ENCODE data around the gene LHFPL3. TPM values are rescaled to one million over a fixed set of nuclear protein-coding genes. Genes with fewer than 3 reads are reported as not detected.

Gene LHFPL3
- total RNA-seq, 1 experiment from 2014 or later: not detected

GRCh38 chr7:104416866-104417393 lies 88.5 kb downstream of the LHFPL3 start:
- Histone ChIP-seq H4K20me1 (ENCODE audit: insufficient read depth) (no peaks in the 10 kb centered on the region), H3K9me3 (ENCODE audit: insufficient read depth, low read depth) (no peaks in the 10 kb centered on the region), H3K36me3 (ENCODE audit: low read depth) (no peaks in the 10 kb centered on the region), H3K27me3 (ENCODE audit: insufficient read depth, low read depth) (peaks cover 31% of the 10 kb centered on the region), H3K4me3 (no peak overlapping the region), H3K4me2 (no peak overlapping the region), H3K79me2 (ENCODE audit: low read depth) (no peaks in the 10 kb centered on the region), H3F3A (ENCODE audit: insufficient read depth, low read depth) (no peaks in the 10 kb centered on the region), H2AFZ (no peak overlapping the region), H3K4me1 (replicated peaks; ENCODE audit: insufficient read depth) (no peaks in the 10 kb centered on the region), H3K27ac (no peak overlapping the region), H3K9me2 (ENCODE audit: insufficient read depth) (no peaks in the 10 kb centered on the region)
- no peak for DNase-seq
- intact Hi-C loops (cut with micrococcal nuclease; ENCODE audit: unreplicated experiment): no loop called here
- BruUV-seq (replicated peaks): no TSS peak
- no peak for TF ChIP-seq EZH2 (IDR thresholded peaks at IDR 0.05; ENCODE audit: low read depth)
- TF ChIP-seq, protein P1, sequence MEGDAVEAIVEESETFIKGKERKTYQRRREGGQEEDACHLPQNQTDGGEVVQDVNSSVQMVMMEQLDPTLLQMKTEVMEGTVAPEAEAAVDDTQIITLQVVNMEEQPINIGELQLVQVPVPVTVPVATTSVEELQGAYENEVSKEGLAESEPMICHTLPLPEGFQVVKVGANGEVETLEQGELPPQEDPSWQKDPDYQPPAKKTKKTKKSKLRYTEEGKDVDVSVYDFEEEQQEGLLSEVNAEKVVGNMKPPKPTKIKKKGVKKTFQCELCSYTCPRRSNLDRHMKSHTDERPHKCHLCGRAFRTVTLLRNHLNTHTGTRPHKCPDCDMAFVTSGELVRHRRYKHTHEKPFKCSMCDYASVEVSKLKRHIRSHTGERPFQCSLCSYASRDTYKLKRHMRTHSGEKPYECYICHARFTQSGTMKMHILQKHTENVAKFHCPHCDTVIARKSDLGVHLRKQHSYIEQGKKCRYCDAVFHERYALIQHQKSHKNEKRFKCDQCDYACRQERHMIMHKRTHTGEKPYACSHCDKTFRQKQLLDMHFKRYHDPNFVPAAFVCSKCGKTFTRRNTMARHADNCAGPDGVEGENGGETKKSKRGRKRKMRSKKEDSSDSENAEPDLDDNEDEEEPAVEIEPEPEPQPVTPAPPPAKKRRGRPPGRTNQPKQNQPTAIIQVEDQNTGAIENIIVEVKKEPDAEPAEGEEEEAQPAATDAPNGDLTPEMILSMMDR (conservative IDR thresholded peaks at IDR 0.05): no peak
- ChIA-PET POLR2A (ENCODE audit: unreplicated experiment) (no interaction called here), CTCF (no interaction called here)

- Histone ChIP-seq H3K27ac (no peak overlapping the region), H3K79me2 (ENCODE audit: low read depth) (no peaks in the 10 kb centered on the region), H3K4me3 (no peak overlapping the region), H3K9me3 (ENCODE audit: insufficient read depth, low read depth) (no peaks in the 10 kb centered on the region), H2AFZ (no peak overlapping the region), H3K9me2 (ENCODE audit: insufficient read depth) (no peaks in the 10 kb centered on the region), H4K20me1 (ENCODE audit: insufficient read depth) (no peaks in the 10 kb centered on the region), H3K4me1 (replicated peaks; ENCODE audit: insufficient read depth) (no peaks in the 10 kb centered on the region), H3F3A (ENCODE audit: insufficient read depth, low read depth) (no peaks in the 10 kb centered on the region), H3K36me3 (ENCODE audit: low read depth) (no peaks in the 10 kb centered on the region), H3K4me2 (no peak overlapping the region), H3K27me3 (ENCODE audit: insufficient read depth, low read depth) (no peaks in the 10 kb centered on the region)
- POLR2A ChIA-PET (ENCODE audit: unreplicated experiment): no interaction called here
- BruUV-seq (replicated peaks): no TSS peak
- intact Hi-C loops (cut with micrococcal nuclease; ENCODE audit: unreplicated experiment): no loop called here
- no peak for DNase-seq
- TF ChIP-seq, protein P1 (conservative IDR thresholded peaks at IDR 0.05): no peak
- no peak for TF ChIP-seq EZH2 (IDR thresholded peaks at IDR 0.05; ENCODE audit: low read depth)
- CTCF ChIA-PET: no interaction called here
Observed at GRCh38 chr7:104431930-104432329, 103.5 kb downstream of the LHFPL3 start.

DNA sequence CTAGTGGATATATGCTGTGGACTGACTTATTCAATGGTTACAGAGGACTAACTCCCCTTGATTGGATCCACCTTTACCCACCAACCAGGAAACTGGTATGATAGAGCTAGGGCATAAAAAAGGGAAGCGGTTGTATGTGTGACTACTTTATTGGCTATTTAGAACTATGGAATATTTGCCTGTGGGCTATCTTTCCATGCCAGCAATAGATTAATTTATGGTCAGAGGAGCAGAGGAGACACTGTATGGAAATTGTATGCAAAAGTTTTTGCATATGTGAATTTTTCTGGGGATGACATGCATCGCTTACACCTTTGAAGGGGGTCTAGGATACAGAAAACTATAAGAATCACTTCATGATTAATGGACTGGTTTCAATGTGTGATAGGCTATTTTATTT lies 105.7 kb downstream of the LHFPL3 start:
- H3K27me3 ChIP-seq (ENCODE audit: insufficient read depth, low read depth): no peaks in the 10 kb centered on the region
- H3K4me1 ChIP-seq (replicated peaks; ENCODE audit: insufficient read depth): no peaks in the 10 kb centered on the region
- intact Hi-C loops (cut with micrococcal nuclease; ENCODE audit: unreplicated experiment): no loop called here
- no peak for DNase-seq
- no peak overlapping the region for H2AFZ ChIP-seq
- H3K4me2 ChIP-seq: no peak overlapping the region
- no TSS peak for BruUV-seq (replicated peaks)
- no peaks in the 10 kb centered on the region for H3K9me3 ChIP-seq (ENCODE audit: insufficient read depth, low read depth)
- H3K4me3 ChIP-seq: no peak overlapping the region
- ChIA-PET CTCF (no interaction called here), POLR2A (ENCODE audit: unreplicated experiment) (no interaction called here)
- TF ChIP-seq, protein P1 (conservative IDR thresholded peaks at IDR 0.05): no peak
- TF ChIP-seq EZH2 (IDR thresholded peaks at IDR 0.05; ENCODE audit: low read depth): no peak
- no peaks in the 10 kb centered on the region for H3K9me2 ChIP-seq (ENCODE audit: insufficient read depth)
- no peaks in the 10 kb centered on the region for H3F3A ChIP-seq (ENCODE audit: insufficient read depth, low read depth)
- H3K27ac ChIP-seq: no peak overlapping the region
- no peaks in the 10 kb centered on the region for H3K36me3 ChIP-seq (ENCODE audit: low read depth)
- no peaks in the 10 kb centered on the region for H4K20me1 ChIP-seq (ENCODE audit: insufficient read depth)
- no peaks in the 10 kb centered on the region for H3K79me2 ChIP-seq (ENCODE audit: low read depth)
